Measurements from ENCODE around the gene ODAD2.

ODAD2 gene

DNA sequence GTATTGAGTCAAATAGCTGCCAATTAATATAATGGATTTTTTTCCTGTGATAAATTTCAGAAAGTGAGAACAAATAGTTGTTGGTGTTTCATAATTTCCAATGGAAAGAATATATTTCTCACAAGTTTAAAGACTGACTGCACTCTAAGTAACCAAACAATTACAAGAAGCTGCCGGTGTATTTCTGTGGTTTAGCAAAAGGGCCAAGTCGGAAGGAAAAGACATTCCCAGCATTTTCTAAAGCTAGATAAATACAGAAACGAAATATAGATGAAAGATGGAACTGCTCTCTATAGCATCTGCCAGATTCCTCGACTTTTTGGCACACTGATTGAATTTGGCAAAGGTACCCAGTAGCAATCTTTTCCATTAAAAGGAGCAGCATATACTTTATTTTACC, 160.5 kb downstream of the ODAD2 start:
- no peak for DNase-seq

DNA sequence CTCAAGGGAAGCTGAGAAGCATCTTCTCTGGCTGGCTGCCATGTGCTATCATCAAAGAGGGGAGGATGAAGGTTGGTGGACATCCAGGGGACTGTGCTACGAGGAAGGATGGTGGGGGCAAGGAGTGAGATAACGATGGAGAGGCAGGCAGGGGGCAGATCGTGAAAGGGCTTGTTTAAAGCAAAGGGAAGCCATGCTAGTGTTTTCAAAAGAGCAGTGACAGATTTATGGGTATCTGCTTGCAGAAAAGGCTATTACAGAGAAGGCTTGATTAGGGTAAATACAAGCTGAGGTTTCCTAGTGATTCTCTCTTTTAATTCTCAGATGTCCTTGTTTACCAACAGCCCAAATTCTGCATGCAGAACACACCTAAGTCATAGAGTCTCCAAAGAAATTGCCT, 164.4 kb downstream of the ODAD2 start:
- DNase-seq, result no peak

DNA sequence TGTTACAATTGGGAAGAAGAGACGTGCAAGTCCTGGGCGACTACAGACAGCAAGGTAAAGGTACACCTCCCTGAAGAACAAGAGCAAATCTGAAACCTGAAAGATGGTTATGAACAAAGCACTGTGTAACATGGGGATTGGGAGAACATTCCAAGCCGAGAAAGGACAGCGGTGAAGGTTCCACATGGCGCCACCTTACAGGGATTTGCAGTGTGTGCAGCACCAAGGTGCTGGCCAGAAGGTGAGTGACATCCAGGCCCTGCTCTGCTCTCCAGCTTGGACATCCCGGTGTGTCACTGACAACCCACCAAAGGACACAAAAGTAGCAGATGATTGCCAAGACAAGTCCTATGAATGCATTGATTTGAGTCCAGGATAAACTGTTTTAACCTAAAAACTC, 165.1 kb downstream of the ODAD2 start:
- DNase-seq, result no peak

DNA sequence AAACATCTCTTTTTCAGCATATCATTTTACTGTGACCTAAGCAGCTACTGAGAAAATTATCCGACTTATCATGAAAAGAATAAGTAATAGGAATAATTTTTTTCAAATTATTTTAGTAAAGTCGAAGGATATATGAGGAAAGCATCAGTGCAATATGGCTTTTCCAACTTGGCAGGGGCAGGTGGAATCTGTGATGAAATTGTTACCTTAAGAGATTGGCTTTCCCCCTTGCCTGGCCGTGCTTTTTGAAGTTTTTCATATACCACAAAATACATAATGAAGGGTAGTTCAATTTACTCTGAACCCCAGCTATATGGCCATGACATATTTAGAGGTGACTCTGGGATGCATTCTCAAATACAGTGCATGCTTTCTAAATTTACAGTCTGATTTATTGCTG, 166.1 kb downstream of the ODAD2 start:
- DNase-seq, result no peak

DNA sequence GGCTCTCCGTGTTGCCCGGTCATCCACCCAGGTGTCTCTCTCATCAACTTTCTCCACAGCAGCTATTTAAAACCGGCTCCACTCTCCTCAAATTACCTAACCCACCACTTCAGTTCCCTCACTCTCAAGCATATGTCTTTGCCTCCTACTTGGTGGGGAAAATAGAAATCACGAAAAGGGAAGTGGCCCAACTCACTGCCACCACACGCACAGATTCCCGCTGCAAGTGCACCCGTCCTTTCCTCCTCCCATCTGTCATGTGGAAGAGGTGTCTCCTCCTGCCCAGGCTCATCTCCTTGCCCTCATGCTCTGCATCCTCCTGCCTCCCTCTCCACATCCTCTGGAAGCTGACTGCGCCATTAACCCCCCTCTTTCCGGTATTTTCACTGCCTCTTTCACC, 172.5 kb downstream of the ODAD2 start:
- no peak for DNase-seq

DNA sequence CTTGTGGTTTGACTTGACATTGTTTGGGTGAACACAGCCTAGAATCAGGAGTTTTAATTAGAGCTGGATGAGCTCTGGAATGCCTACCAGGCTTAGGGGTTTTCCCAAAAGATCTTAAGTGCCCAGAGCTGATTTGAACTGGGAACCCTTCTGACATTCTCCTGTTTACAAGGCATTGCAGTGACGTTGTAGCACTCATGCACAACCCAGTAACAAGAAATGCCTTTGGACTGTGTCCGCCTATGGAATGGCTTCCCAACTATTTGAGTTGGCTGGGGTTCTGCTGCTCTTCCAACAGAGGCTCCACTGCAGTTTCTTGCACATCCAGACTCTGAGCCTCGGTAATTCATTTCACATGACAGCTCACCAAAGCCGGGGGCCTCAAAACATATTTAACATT, 176.6 kb downstream of the ODAD2 start:
- DNase-seq, result no peak

DNA sequence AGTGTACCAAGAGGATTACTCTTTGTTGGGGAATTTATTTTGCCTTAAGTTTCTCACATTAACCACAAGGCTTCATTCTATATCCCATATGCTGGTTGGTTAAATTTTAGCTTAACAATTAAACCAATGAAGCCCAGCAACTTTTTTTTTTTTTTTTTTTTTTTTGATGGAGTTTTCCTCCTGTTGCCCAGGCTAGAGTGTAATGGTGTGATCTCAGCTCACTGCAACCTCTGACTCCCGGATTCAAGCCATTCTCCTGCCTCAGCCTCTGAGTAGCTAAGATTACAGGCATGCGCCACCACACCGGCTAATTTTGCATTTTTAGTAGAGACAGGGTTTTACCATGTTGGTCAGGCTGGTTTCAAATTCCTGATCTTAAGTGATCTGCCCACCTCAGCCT, 178.2 kb downstream of the ODAD2 start:
- DNase-seq, result no peak

DNA sequence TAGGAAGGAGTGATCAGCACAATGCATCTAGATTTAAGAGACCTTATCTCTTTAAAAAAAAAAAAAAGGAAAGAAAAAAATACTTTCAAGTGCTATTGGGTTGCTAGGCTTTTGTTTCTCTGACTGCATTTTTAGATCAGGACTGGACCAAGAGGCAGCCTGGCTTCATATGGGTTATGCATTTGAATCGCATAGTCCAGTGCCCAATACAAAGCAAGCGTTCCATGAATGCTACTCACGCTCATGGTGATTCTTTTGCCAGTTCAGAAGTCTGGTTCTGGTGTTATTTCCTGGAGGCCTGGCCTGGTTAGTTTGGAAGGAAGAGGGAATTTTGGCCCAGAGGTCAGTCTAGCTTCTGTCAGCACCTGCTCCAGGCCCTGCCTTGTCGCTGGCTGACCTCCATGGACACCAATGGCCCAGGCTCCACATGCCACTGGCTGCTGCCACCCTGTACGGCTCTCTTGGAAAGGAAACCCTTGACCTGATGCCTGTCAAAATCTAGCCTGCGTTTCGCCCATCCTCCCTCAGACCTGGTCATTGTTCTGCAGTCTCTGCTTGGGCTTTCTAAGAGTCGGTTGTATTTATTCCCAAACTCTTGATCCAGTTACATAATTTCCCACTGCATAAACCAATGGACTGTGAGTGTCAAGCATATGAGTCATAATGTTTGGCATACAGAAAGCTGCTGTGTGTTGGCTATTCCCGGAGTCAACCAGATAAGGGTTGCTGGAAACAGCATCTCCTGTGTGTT, 178.9 kb downstream of the ODAD2 start:
- DNase-seq, result no peak

DNA sequence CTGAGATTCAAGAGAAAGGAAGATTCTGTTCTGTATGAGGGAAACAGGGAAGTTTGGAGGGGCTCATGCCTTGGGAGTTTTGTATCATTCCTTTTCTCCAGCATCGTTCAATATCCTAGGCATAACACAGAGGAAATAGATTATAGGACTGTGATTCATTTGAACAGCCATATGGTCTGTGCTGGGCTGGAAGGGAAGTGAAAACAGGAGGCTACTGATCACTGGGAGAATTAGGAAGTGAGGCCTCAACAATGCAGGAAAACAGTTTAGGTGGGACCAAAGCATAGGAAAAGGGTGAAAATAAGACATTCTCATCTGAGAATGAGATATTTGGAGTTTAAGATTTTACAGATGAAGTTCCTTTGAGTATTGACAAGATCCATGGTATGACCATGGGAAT, 182.6 kb downstream of the ODAD2 start:
- no peak for DNase-seq

DNA sequence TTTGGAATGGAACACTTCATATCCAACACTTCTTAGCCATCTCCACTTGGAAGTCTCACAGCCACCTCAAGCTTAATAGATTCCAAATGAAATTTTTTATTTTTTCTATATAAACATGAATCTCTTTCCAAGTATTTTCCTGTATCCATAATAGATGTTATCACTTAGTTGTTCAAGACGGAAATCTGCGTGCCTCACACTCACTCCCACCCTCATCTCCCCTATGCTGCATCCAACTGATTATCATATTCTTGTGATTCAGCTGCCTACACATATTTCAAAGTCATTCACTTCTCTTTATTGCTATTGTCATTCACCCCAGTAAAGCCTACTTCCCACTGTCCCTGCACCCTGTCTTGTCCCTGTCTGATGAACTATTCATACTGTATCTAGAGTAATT, 183.0 kb downstream of the ODAD2 start:
- DNase-seq, result no peak

DNA sequence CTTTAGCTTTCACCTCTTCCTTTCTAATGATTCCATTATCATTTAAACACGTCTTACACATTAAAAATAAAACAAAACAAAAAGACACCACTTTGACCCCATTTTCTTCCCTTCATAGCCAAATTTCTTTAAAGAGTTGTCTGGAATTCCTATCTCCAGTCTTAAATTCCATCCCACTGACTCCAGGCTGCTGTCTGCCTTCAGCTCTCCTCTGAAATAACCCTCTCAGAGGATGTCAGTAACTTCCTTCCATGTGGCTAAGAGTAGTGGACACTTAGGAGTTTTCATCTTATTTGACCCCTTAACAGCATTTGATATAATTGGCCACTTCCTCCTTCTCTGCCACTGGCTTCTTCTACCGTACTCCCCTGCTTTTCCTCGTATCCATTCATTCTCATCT, 183.6 kb downstream of the ODAD2 start:
- DNase-seq, result no peak

DNA sequence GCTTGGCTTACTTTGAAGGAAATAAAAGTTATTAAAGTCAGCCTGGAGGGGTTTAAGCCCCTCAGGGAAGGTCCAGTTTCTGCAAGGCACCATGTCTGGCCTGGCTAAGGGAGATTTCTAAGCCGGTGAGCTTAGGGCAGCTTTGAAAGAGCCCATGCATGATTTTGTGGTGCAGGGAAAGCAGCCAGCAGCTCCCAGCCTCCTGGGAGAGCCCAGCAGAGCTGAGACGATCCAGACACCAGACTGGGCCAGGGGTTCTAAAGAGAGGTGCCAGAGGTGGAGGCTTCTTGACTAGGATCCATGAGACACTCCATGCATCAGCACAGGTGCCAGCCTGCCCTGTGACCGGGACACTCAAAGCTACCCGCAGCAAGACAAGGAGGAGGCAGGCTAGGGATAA, 193.7 kb downstream of the ODAD2 start:
- no peak for DNase-seq

DNA sequence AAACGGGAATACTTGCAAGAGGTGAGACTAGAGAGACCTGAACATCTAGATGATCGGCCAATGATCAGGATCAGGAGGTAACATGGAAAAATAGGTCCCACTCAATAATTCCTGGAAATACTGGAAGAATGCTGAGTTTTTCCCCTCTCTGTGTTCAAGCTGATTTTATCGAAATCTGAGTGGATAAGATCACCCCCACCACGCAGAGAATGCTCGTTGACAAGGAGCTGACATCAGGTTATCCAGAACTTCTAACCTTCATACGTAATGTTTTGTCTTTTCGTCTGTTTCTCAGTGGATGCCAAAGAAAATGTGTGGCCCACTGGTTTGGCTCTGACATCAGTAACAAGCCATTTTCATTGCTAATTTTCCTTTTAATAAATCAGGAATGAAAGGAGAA, 194.7 kb downstream of the ODAD2 start:
- DNase-seq, result no peak

DNA sequence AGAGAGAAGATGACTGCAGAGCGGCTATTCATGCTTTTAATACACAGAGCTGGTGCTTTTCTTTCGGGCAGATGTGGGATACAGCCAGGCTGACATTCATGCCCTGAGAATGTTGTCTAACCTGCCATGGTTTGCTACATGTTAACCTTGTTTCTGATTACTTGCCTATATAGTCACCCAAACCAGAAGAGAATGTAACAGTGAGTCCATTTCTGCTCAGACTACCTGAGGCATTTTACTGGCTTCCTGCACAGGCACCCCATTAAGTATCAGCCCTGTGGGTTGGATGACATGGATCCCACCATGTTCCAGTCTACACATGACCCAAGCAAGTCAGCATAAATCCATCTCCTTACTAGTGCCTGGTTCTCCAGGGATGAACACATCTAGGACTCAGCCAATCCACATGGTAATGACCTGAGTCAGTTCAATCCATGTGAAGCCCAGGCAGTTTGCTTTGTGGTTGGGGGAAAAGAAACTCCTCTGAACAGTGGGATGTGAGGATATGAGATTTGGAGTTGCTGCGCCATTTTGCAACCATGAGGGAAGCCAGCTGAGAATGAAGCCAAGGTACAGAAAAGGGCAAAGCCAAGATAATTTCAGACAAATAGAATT, 197.6 kb downstream of the ODAD2 start:
- DNase-seq, result no peak

DNA sequence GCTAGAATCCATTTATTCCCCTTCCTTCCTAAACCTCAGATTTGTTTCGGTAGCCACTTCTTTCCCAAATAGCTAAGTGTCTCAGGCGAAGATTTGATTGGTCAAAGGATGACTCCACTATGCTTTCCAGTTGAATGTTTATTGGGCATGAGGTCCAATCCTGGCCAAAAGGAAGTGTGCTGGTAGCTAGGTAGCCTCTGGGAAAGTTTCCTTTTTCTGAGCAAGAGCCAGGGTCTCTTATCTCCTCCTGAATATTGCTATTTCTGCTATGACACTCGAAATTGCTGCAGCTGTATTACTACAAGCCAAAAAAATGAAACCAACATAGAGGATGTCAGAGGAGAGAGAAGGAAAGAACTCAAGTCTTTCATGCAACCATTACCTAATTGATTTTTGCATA, 199.8 kb downstream of the ODAD2 start:
- DNase-seq, result no peak

DNA sequence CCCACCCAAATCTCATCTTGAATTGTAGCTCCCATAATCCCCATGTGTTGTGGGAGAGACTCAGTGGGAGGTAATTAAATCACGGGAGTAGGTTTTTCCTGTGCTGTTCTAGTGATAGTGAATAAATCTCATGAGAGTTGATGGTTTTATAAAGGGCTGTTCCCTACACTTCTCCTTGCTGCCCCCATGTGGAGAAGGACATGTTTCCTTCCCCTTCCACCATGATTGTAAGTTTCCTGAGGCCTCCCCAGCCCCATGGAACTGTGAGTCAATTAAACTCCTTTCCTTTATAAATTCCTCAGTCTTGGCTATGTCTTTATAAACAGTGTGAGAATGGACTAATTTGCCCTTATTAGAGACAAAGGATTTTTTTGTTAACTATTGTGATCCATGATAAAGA, 204.7 kb downstream of the ODAD2 start:
- no peak for DNase-seq

DNA sequence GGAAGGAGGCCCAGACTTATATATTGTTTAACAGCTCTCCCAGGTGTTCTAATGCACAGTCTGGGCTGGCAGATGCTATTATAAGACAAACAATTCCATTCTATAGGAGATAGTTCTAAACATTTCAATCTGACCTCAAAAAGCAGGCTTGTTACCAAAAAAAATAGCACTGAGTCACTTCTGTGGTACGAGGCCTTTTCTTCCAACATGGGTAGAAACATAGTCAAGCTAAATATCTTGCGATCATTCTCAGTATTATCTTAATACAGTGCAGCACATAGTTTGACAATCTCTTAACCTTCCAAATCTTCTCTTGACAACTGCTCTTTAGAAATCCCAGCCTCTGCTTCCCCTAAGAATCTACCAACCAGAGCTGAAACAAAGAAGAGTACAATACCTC, 206.7 kb downstream of the ODAD2 start:
- no peak for DNase-seq

DNA sequence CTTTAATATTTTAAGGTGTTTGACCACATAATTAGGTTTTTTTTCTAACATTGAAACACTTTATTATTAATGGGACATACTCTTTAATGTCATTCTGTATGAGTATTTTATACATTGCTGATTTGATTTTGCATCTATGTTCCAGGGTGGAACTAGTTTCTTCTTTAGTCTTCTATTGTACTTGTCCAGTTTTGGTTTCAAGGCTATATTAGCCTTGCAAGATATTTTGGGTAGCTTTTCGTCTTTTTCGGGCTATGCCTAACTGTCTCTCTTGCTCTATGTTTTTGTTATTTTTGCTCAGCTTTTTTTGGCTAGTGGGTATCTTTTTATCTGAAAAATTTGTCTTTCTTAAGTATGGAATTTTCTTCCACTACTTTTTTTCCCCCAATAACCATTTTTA, 214.6 kb downstream of the ODAD2 start:
- DNase-seq, result no peak

DNA sequence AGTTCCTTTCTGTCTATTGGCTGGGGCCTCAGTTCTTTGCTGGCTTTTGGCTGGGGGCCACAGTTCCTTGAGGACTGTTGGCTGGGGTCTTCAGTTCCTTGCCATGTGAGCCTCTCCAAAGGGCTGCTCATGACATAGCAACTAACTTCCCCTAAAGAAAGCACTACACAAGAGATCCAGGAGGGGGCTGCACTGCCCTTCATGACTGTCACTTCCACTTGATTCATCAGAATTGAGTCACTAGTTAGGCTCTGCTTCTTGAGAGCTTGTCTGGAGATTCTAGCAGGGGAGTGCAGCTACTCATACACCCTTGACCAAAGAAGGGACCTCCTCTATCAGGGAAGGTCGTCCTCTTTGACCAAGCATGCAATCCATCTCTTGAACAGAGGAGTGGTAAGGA, 215.2 kb downstream of the ODAD2 start:
- DNase-seq, result peak; percentile 17

DNA sequence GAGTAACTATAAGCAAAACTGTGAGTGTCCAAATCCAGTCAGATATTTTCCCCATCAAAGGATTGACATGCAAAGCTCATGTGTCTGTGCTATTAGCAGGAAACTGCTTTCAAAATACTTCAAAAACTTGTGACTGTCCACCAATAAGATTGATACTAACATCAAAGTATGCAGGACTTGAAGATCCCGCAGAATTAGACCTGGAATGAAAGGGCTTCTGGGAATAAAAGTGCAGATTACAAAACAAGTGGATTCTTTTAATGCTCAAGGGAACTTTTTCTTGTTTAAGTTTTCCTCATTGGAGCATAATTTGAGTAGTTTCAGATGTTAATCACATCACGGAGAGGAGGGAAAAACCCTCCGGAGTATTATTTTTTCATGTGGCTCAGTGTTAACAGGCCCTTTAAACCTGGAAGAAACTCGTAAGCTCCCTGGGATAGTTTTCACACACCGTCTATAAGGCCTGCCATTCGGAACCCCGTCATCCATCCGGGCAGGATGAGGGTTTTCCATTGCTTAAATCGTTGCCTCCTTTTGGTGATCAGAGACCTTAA, 219.3 kb downstream of the ODAD2 start:
- no peak for DNase-seq

DNA sequence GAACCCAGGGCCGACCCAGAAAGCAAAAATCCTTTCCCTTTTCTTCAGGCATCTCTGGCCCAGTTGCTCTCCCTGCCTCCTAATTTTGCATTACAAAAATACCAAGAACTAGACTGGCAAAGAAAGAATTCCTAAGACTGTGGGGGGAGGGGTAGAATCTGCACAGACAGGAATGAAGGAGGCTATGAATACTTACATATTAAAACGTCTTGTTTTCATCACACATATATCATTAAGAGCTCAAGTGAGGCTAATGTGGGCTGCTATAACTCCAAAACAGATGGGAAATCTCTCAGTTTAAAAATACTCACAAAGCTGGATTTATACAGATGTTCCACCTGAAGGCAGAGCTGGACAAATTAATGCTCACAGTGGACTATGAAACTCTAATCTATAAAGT, 224.0 kb downstream of the ODAD2 start:
- DNase-seq, result no peak

DNA sequence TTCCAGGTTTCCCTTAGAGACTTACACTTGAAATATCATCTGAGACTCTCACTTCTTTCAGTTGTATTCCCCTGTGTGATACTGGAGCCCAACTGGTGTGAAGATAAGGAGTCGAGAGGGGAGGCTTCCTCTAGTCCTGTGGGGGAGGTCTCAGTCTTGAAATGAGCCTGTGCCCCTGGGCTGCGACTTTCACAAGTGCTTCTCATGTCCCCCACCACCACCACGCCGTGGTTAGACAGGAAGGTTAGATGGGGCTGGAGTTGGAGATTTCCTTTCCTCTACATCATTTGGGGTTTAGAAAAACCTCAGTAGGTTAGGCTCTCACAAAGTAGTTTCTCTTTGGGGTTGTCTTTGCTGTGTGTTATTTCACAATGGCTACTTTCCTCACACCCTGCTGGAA, 227.6 kb downstream of the ODAD2 start:
- DNase-seq, result no peak

DNA sequence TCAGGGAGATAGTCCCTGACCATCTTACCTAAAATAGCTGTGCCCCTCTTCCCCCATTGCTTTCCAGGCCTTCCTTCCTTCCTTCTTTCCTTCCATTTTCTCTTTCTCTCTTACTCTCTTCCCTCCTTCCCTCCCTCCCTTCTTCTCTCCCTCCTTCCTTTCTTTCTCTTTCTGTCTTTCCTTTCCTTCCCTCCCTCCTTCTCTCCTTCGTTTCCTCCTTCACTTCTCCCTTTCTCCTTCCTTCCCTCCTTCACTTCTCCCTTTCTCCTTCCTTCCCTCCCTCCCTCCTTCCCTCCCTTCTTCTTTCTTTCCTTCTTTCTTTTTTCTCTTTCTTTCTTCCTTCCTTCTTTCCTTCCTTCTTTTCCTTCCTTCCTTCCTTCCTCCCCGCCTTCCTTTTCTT, 228.7 kb downstream of the ODAD2 start:
- DNase-seq, result no peak
